ENCODE results near the gene GLUD1.
"Not testable (repeated sequence)": the region's sequence is repeated elsewhere in the genome, so short reads cannot be mapped to it uniquely, and the experiment has no call there.

The GLUD1 gene

GRCh38 chr10:87090779-87091178 lies 3.9 kb downstream of the GLUD1 start:
- no peak for DNase-seq (ENCODE audit: low spot score)

GRCh38 chr10:87089746-87090145 lies 4.9 kb downstream of the GLUD1 start:
- no peak for DNase-seq (ENCODE audit: low spot score)

GRCh38 chr10:87085537-87085936 lies 9.1 kb downstream of the GLUD1 start:
- DNase-seq (ENCODE audit: low spot score), result no peak

- DNase-seq (ENCODE audit: low spot score), result peak; percentile 26
Measured at GRCh38 chr10:87084291-87084782, 10.3 kb downstream of the GLUD1 start.

GRCh38 chr10:87083576-87084290 lies 10.9 kb downstream of the GLUD1 start:
- not testable (repeated sequence) for DNase-seq (ENCODE audit: low spot score)

GRCh38 chr10:87082219-87082618 lies 12.4 kb downstream of the GLUD1 start:
- peak; percentile 18 for DNase-seq (ENCODE audit: low spot score)

GRCh38 chr10:87081574-87081973 lies 13.1 kb downstream of the GLUD1 start:
- DNase-seq (ENCODE audit: low spot score), result not testable (repeated sequence)

- not testable (repeated sequence) for DNase-seq (ENCODE audit: low spot score)
Measured at GRCh38 chr10:87080621-87081020, 14.0 kb downstream of the GLUD1 start.

GRCh38 chr10:87079106-87079836 lies 15.4 kb downstream of the GLUD1 start:
- no peak for DNase-seq (ENCODE audit: low spot score)

- DNase-seq (ENCODE audit: low spot score), result not testable (repeated sequence)
Measured at GRCh38 chr10:87076421-87076820, 18.2 kb downstream of the GLUD1 start.

- no peak for DNase-seq (ENCODE audit: low spot score)
Measured at GRCh38 chr10:87072449-87072848, 22.2 kb downstream of the GLUD1 start.

GRCh38 chr10:87068281-87068680 lies 26.4 kb downstream of the GLUD1 start:
- no peak for DNase-seq (ENCODE audit: low spot score)

- no peak for DNase-seq (ENCODE audit: low spot score)
Measured at GRCh38 chr10:87066865-87067264, 27.8 kb downstream of the GLUD1 start.

GRCh38 chr10:87066178-87066577 lies 28.5 kb downstream of the GLUD1 start:
- DNase-seq (ENCODE audit: low spot score), result no peak

- no peak for DNase-seq (ENCODE audit: low spot score)
Measured at GRCh38 chr10:87064651-87065050, 30.0 kb downstream of the GLUD1 start.

- DNase-seq (ENCODE audit: low spot score), result no peak
Measured at GRCh38 chr10:87060280-87060928, 34.2 kb downstream of the GLUD1 start.

GRCh38 chr10:87059401-87059800 lies 35.2 kb downstream of the GLUD1 start:
- no peak for DNase-seq (ENCODE audit: low spot score)

- no peak for DNase-seq (ENCODE audit: low spot score)
Measured at GRCh38 chr10:87058171-87058570, 36.5 kb downstream of the GLUD1 start.

- DNase-seq (ENCODE audit: low spot score), result peak; percentile 56
Measured at GRCh38 chr10:87054373-87055295, 40.0 kb downstream of the GLUD1 start.

- DNase-seq (ENCODE audit: low spot score), result no peak
Measured at GRCh38 chr10:87053577-87054181, 41.0 kb downstream of the GLUD1 start.

GRCh38 chr10:87053111-87053510 lies 41.5 kb downstream of the GLUD1 start:
- no peak for DNase-seq (ENCODE audit: low spot score)

All from AG08395 (cell line).